ENCODE results near the gene ZNF578. TPM values are rescaled to one million over a fixed set of nuclear protein-coding genes. Genes with fewer than 3 reads are reported as not detected.
"Not testable (repeated sequence)": the region's sequence is repeated elsewhere in the genome, so short reads cannot be mapped to it uniquely, and the experiment has no call there.

Gene ZNF578
- total RNA-seq, 1 experiment from 2014 or later: not detected

- Mint-ChIP-seq H3K9me3 (ENCODE audit: unreplicated experiment) (peaks cover 35% of the 10 kb centered on the region), H3K27ac (ENCODE audit: unreplicated experiment) (no peak overlapping the region), H3K36me3 (ENCODE audit: insufficient read depth, unreplicated experiment) (peaks cover 6% of the 10 kb centered on the region), H3K27me3 (ENCODE audit: insufficient read depth, unreplicated experiment) (no peaks in the 10 kb centered on the region), H3K4me1 (ENCODE audit: low read depth, unreplicated experiment) (no peaks in the 10 kb centered on the region), H3K4me3 (ENCODE audit: unreplicated experiment) (no peak overlapping the region)
- ChIA-PET CTCF (no interaction called here), POLR2A (no interaction called here)
- no peak for DNase-seq
- H3K4me1 ChIP-seq: no peaks in the 10 kb centered on the region
- TF ChIP-seq CTCF (IDR thresholded peaks at IDR 0.05; ENCODE audit: insufficient read depth in 1 of 2, low read depth in 1 of 2, low read length in 1 of 2, severe bottlenecking in 1 of 2, unreplicated experiment in 1 of 2): no peak
- no peaks in the 10 kb centered on the region for H3K27me3 ChIP-seq (replicated peaks; ENCODE audit: control insufficient read depth, insufficient read depth, low read length)
- intact Hi-C loops (cut with micrococcal nuclease; ENCODE audit: unreplicated experiment): no loop called here
- H3K4me3 ChIP-seq (ENCODE audit: low read depth, low read length): no peak overlapping the region
- no peaks in the 10 kb centered on the region for H3K36me3 ChIP-seq (ENCODE audit: control insufficient read depth, insufficient read depth, low read length)
- H3K9me3 ChIP-seq: no peaks in the 10 kb centered on the region
- no TSS peak for BruUV-seq (replicated peaks)
These were observed 45.2 kb downstream of the ZNF578 start for GRCh38 chr19:52498571-52498970.

- BruUV-seq (replicated peaks); H3K27ac Mint-ChIP-seq (ENCODE audit: unreplicated experiment); intact Hi-C loops (cut with micrococcal nuclease; ENCODE audit: unreplicated experiment); DNase-seq; POLR2A ChIA-PET; H3K4me1 Mint-ChIP-seq (ENCODE audit: low read depth, unreplicated experiment); H3K36me3 Mint-ChIP-seq (ENCODE audit: insufficient read depth, unreplicated experiment); H3K4me3 Mint-ChIP-seq (ENCODE audit: unreplicated experiment); H3K4me3 ChIP-seq (ENCODE audit: low read depth, low read length); CTCF ChIA-PET; H3K27me3 ChIP-seq (replicated peaks; ENCODE audit: control insufficient read depth, insufficient read depth, low read length); H3K27me3 Mint-ChIP-seq (ENCODE audit: insufficient read depth, unreplicated experiment); H3K4me1 ChIP-seq; H3K36me3 ChIP-seq (ENCODE audit: control insufficient read depth, insufficient read depth, low read length); H3K9me3 ChIP-seq: not testable (repeated sequence)
- peaks cover 19% of the 10 kb centered on the region for H3K9me3 Mint-ChIP-seq (ENCODE audit: unreplicated experiment)
These were observed 47.1 kb downstream of the ZNF578 start for GRCh38 chr19:52500474-52500873.

GRCh38 chr19:52500991-52501390 is 47.6 kb downstream of the ZNF578 start:
- POLR2A ChIA-PET; H3K4me3 Mint-ChIP-seq (ENCODE audit: unreplicated experiment); H3K9me3 ChIP-seq: not testable (repeated sequence)

GRCh38 chr19:52507266-52507665 is 53.9 kb downstream of the ZNF578 start:
- Mint-ChIP-seq H3K4me3 (ENCODE audit: unreplicated experiment) (no peak overlapping the region), H3K27me3 (ENCODE audit: insufficient read depth, unreplicated experiment) (no peaks in the 10 kb centered on the region), H3K27ac (ENCODE audit: unreplicated experiment) (no peak overlapping the region), H3K36me3 (ENCODE audit: insufficient read depth, unreplicated experiment) (no peaks in the 10 kb centered on the region), H3K4me1 (ENCODE audit: low read depth, unreplicated experiment) (no peaks in the 10 kb centered on the region), H3K9me3 (ENCODE audit: unreplicated experiment) (peaks cover 13% of the 10 kb centered on the region)
- no peak overlapping the region for H3K4me3 ChIP-seq (ENCODE audit: low read depth, low read length)
- H3K9me3 ChIP-seq: peaks cover 11% of the 10 kb centered on the region
- BruUV-seq (replicated peaks): no TSS peak
- no peak for TF ChIP-seq CTCF (IDR thresholded peaks at IDR 0.05; ENCODE audit: insufficient read depth in 1 of 2, low read depth in 1 of 2, low read length in 1 of 2, severe bottlenecking in 1 of 2, unreplicated experiment in 1 of 2)
- H3K4me1 ChIP-seq: no peaks in the 10 kb centered on the region
- ChIA-PET POLR2A (no interaction called here), CTCF (no interaction called here)
- no peaks in the 10 kb centered on the region for H3K36me3 ChIP-seq (ENCODE audit: control insufficient read depth, insufficient read depth, low read length)
- DNase-seq: no peak
- H3K27me3 ChIP-seq (replicated peaks; ENCODE audit: control insufficient read depth, insufficient read depth, low read length): no peaks in the 10 kb centered on the region
- intact Hi-C loops (cut with micrococcal nuclease; ENCODE audit: unreplicated experiment): no loop called here

More at GRCh38 chr19:52500991-52501390, 47.6 kb downstream of the ZNF578 start:
- intact Hi-C loops (cut with micrococcal nuclease; ENCODE audit: unreplicated experiment); H3K27me3 Mint-ChIP-seq (ENCODE audit: insufficient read depth, unreplicated experiment); H3K4me3 ChIP-seq (ENCODE audit: low read depth, low read length); CTCF ChIA-PET; H3K27ac Mint-ChIP-seq (ENCODE audit: unreplicated experiment); DNase-seq; H3K4me1 ChIP-seq; H3K27me3 ChIP-seq (replicated peaks; ENCODE audit: control insufficient read depth, insufficient read depth, low read length); H3K4me1 Mint-ChIP-seq (ENCODE audit: low read depth, unreplicated experiment); H3K36me3 ChIP-seq (ENCODE audit: control insufficient read depth, insufficient read depth, low read length); H3K36me3 Mint-ChIP-seq (ENCODE audit: insufficient read depth, unreplicated experiment); BruUV-seq (replicated peaks): not testable (repeated sequence)
- H3K9me3 Mint-ChIP-seq (ENCODE audit: unreplicated experiment): peaks cover 16% of the 10 kb centered on the region

Measured in Caco-2 (cell line).